MCF 10A (cell line): ENCODE results near the gene OR5B3. TPM values are rescaled to one million over a fixed set of nuclear protein-coding genes. Genes with fewer than 3 reads are reported as not detected.
"Not testable (repeated sequence)": the region's sequence is repeated elsewhere in the genome, so short reads cannot be mapped to it uniquely, and the experiment has no call there.

Experiments
- BruUV-seq: library from RNA; stranded (reverse); fragments of 400-500 nt; replicated peaks from 2 replicates; lab custom pipeline; 2021; lab: Mats Ljungman, UMichigan
- CTCF ChIA-PET: fragments of 300-600 bp; sonication (Branson Sonifier 250); formaldehyde crosslinking; extraction: SDS; loops from one replicate; lab custom pipeline; 2021; ENCODE audit warnings: antibody characterized with exemption, inconsistent platforms; lab: Yijun Ruan, JAX
- POLR2A ChIA-PET: fragments of 300-600, 350-650 bp; sonication (Branson Sonifier 250); formaldehyde crosslinking; extraction: SDS; loops from one replicate; lab custom pipeline; 2020; ENCODE audit warnings: antibody characterized with exemption, inconsistent platforms; lab: Yijun Ruan, JAX
- DNase-seq: peaks from one replicate; pipeline ENCODE4 v3.0.0-alpha.2; 2018; ENCODE audit not compliant: unreplicated experiment
- H3K27ac Mint-ChIP-seq: one replicate; pipeline ENCODE4 v1.8.0; 2022; ENCODE audit warnings: mild to moderate bottlenecking, low read depth, mixed read lengths; ENCODE audit not compliant: unreplicated experiment
- H3K27me3 Mint-ChIP-seq: one replicate; pipeline ENCODE4 v1.8.0; 2022; ENCODE audit warnings: mixed read lengths; ENCODE audit not compliant: insufficient read depth, unreplicated experiment
- H3K36me3 Mint-ChIP-seq: one replicate; pipeline ENCODE4 v1.8.0; 2022; ENCODE audit warnings: mild to moderate bottlenecking, moderate library complexity, mixed read lengths; ENCODE audit not compliant: insufficient read depth, unreplicated experiment
- H3K4me1 Mint-ChIP-seq: one replicate; pipeline ENCODE4 v1.8.0; 2022; ENCODE audit warnings: mixed read lengths; ENCODE audit not compliant: insufficient read depth, unreplicated experiment
- H3K4me3 Mint-ChIP-seq: one replicate; pipeline ENCODE4 v1.8.0; 2022; ENCODE audit warnings: mild to moderate bottlenecking, moderate library complexity, mixed read lengths; ENCODE audit not compliant: unreplicated experiment
- H3K9me3 Mint-ChIP-seq: one replicate; pipeline ENCODE4 v1.8.0; 2022; ENCODE audit warnings: mixed read lengths; ENCODE audit not compliant: unreplicated experiment
- CTCF ChIP-seq: fragments of 200-600 bp; IDR thresholded peaks from one replicate; pipeline ENCODE4 v1.8.0; 2022; ENCODE audit warnings: antibody characterized with exemption, mild to moderate bottlenecking; ENCODE audit not compliant: unreplicated experiment
- intact Hi-C: fragments of 100-400 bp; cut with micrococcal nuclease; formaldehyde crosslinking; loops from 2 replicates; pipeline ENCODE4 v1.14.1; 2022
- total RNA-seq: library from RNA; stranded (reverse); gene quantifications from 2 replicates; pipeline ENCODE4 v1.2.3, GENCODE V29; 2022

OR5B3 gene
- total RNA-seq, 1 experiment from 2014 or later: not detected

DNA sequence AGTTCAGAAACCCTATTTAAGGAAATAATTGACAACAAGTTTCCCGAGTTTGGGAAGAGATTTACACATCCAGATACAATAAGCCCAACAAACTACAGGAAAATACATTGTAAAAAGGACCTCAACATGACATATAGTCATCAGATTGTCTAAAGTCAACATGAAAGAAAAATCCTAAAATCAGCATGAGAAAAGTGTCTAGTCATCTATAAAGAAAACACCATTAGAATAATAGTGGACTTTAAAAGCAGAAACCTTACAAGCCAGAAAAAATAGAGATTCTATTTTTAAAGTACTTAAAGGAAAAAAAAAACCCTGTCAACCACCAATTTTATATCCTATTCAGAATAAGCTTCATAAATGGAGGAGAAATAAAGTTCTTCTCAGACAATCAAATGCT, 22.6 kb upstream of the OR5B3 start:
- no TSS peak for BruUV-seq
- no peak overlapping the region for H3K4me3 Mint-ChIP-seq
- H3K27ac Mint-ChIP-seq: no peak overlapping the region
- no peaks in the 10 kb centered on the region for H3K36me3 Mint-ChIP-seq
- ChIA-PET CTCF (no interaction called here), POLR2A (no interaction called here)
- intact Hi-C loops: no loop called here
- no peak for TF ChIP-seq CTCF
- H3K9me3 Mint-ChIP-seq: no peaks in the 10 kb centered on the region
- no peaks in the 10 kb centered on the region for H3K4me1 Mint-ChIP-seq
- peaks cover 29% of the 10 kb centered on the region for H3K27me3 Mint-ChIP-seq
- no peak for DNase-seq

GRCh38 chr11:58428021-58428420, 21.3 kb upstream of the OR5B3 start, which contains the start of gene OR5B2:
Gene OR5B2 (minus strand): TSS chr11:58428121. CDS start chr11:58423261, 4,860 bp downstream.
- ChIA-PET POLR2A (no interaction called here), CTCF (no interaction called here)
- BruUV-seq: no TSS peak

DNA sequence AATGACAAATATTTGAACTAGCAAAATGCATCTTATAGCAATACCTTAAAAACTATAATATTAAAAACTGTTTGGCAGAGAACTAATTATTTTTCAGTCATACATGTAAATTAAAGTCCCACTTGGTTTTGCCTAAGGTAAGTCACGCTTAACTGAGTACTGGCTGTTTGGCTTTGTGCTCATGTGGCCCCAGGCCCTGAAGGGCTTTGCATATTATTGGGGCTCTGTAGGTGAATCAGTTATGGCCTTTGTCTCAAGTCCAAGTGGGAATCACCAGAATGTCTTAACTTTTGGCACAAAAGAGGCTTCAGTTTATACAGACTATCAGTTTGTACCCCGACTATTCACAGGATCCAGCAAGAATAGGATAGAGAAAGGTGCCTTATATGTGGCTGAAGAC, 7.1 kb downstream of the OR5B3 start:
- H3K4me3 Mint-ChIP-seq, POLR2A ChIA-PET, H3K27me3 Mint-ChIP-seq, H3K27ac Mint-ChIP-seq, BruUV-seq, intact Hi-C loops, CTCF ChIA-PET, H3K9me3 Mint-ChIP-seq, H3K36me3 Mint-ChIP-seq, DNase-seq, H3K4me1 Mint-ChIP-seq: not testable (repeated sequence)

More at GRCh38 chr11:58428021-58428420, 21.3 kb upstream of the OR5B3 start, which contains the start of gene OR5B2:
- Mint-ChIP-seq H3K27ac (no peak within 1 kb of the TSS), H3K4me3 (no peak within 1 kb of the TSS), H3K27me3 (peaks cover 29% of the 10 kb centered on the region), H3K9me3 (no peaks in the 10 kb centered on the region), H3K4me1 (no peaks in the 10 kb centered on the region), H3K36me3 (no peaks in the 10 kb centered on the region)
- intact Hi-C loops: no loop called here
- no peak for TF ChIP-seq CTCF
- DNase-seq: no peak

- no TSS peak for BruUV-seq
- POLR2A ChIA-PET: interaction anchor here (0.6 to 0.8 kb wide), 2 partner anchors 31 to 75 kb away, joined by 3 read pairs; no protein-coding TSS in a partner anchor
- no peak overlapping the region for H3K27ac Mint-ChIP-seq
- no peaks in the 10 kb centered on the region for H3K9me3 Mint-ChIP-seq
- H3K4me1 Mint-ChIP-seq: peaks cover 10% of the 10 kb centered on the region
- no peak for TF ChIP-seq CTCF
- H3K4me3 Mint-ChIP-seq: no peak overlapping the region
- intact Hi-C loops: no loop called here
- DNase-seq: no peak
- CTCF ChIA-PET: no interaction called here
- H3K27me3 Mint-ChIP-seq: no peaks in the 10 kb centered on the region
- H3K36me3 Mint-ChIP-seq: no peaks in the 10 kb centered on the region
Observed at GRCh38 chr11:58395581-58395980, 11.1 kb downstream of the OR5B3 start.
